NCI-H2081 (cell line): ENCODE measurements around the gene SHANK3.

Experiments
- DNase-seq, 2 experiments: peaks; one replicate each; lab custom pipeline; 2025; lab: John Stamatoyannopoulos, UW

Gene SHANK3

DNA sequence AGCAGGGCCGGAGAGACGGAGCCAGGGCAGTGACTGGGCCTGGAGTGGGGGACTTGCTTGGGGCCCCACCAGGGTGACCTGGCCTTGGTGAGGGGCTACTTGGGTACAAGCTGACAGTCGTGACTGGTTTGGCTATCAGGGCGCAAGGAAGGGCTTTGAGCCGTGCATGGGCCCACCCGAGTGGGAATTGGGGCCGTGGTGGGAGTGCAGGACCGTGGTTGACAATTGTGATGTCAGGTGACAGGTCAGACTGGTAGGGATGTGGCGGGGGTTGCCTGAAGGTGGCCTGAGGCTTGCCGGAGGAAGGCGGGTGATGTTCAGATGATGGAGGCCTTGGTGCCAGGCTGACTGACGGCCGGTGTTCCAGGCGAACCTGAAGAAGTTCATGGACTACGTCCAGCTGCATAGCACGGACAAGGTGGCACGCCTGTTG lies 5.6 kb downstream of the SHANK3 start:
- no peak for DNase-seq

DNA sequence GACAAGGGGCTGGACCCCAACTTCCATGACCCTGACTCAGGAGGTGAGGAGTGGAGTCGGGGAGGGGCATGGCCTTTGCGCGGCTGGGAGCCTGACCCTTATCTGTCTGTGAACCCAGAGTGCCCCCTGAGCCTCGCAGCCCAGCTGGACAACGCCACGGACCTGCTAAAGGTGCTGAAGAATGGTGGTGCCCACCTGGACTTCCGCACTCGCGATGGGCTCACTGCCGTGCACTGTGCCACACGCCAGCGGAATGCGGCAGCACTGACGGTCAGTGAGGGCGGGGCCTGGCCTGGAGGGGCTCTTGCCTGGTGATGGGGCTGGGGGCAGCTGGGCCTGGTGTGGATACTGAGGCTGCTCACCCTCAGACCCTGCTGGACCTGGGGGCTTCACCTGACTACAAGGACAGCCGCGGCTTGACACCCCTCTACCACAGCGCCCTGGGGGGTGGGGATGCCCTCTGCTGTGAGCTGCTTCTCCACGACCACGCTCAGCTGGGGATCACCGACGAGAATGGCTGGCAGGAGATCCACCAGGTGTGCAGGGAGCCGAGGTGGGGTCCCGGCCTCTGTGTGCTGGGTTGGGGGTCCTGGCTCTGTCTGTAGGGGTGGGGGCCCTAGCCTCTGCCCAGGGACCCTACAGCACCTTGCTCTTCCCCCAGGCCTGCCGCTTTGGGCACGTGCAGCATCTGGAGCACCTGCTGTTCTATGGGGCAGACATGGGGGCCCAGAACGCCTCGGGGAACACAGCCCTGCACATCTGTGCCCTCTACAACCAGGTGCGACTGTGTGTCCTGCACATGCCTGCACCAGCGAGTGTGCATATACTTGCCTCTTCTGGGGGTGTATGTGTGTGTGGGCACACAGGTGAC lies 6.3 kb downstream of the SHANK3 start:
- no peak for DNase-seq

DNA sequence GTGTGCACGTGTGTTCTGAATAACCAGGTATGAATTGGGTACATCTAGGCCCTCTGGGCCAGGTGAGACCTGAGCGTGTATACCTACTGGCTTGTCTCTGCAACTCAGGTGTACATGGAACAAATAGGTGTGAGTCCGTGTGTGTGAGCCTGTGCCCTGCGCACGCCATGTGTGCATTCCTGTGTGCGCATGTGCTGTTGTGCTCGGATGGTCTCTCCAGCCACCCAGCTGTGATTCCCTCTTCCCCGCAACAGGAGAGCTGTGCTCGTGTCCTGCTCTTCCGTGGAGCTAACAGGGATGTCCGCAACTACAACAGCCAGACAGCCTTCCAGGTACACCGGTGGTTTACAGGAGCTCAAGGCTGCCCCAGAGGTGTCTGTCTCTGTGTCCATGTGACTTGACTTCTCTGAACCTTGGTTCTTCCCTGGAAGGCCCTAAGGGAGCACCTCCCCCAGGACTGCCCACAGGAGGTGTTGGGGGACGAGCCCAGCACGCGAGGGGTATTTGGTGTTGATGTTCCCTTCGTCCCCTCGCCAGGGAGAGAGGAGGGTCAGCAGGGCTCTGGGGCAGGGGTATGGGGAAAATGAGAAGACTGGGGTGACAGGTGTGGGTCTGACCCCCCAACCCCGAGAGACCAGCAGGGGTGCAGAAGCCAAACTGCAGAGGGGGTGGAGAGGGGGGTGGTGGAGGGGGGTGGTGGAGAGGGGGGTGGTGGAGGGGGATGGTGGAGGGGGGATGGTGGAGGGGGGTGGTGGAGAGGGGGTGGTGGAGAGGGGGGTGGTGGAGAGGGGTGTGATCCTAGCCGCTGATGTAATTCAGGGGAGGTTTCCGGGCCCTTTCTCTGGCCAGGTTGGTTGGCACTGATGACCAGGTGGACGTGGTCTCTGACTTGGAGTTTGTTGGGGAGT lies 10.7 kb downstream of the SHANK3 start:
- no peak for DNase-seq

DNA sequence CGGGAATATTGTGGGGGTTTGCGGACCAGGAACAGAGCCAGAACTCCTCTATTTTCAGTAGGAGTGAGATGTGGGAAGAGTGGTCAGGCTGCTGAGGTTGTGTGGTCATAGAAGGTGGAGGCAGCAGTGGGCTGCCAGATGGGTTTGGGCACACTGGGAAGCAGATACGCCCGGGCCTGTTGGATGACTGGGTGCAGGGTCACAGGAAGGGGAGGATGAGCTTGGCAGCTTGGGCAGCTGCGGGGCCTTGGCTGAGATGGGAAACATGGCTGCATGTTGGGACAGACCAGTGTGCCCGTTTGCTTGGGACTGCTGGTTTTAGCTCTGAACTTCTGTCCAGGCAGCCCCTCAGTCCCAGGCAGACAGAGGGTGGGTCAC lies 11.4 kb downstream of the SHANK3 start:
- no peak for DNase-seq

DNA sequence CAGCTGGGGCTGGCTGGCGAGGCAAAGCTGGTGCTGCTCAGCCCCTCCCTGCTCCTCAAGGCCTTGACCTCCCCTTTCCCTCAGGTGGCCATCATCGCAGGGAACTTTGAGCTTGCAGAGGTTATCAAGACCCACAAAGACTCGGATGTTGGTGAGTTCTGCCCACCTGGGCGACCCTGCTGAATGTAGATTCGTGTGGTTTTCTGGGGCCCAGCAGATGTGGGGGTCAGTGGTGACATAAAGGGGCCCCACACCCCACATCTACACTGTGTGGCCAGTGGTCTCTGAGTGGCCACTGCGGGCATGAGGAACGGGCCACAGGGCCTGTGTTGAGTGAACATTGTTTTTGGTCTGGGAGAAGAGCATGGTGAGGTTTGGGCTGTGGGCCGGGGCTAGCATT lies 11.9 kb downstream of the SHANK3 start:
- DNase-seq = no peak

DNA sequence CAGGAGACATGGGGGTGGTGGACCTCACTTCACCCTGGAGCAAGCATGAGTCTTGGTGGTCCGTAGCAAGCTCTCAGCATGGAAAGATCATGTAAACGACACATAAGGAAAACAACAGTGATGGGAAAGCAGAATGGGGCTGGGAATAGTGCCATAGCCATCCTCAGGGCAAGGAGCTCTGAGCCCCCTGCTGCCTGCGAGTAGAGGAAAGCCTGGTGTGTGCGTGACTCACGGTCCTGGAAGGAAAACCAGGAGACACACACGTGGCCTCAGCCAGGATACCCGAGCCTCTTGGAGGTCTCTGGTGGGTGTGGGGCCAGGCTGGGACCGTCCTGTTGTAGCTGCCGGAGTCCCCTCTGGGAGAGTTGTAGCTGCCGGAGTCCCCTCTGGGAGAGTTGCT lies 12.4 kb downstream of the SHANK3 start:
- no peak for DNase-seq

DNA sequence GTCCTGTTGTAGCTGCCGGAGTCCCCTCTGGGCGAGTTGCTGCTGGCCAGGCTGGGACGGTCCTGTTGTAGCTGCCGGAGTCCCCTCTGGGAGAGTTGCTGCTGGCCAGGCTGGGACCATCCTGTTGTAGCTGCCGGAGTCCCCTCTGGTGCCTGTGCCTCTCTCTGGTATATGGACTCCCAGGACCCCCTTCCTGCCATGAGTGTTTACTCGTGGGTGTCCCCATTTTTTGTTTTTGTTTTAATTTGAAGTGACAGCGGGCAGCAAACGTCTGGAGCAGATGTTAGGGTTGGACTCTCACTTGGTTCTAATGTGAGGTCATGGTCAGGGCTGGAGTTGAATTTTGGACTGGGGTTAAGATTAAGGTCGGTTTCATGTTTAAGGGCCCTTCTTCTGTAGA lies 14.2 kb downstream of the SHANK3 start:
- no peak for DNase-seq

DNA sequence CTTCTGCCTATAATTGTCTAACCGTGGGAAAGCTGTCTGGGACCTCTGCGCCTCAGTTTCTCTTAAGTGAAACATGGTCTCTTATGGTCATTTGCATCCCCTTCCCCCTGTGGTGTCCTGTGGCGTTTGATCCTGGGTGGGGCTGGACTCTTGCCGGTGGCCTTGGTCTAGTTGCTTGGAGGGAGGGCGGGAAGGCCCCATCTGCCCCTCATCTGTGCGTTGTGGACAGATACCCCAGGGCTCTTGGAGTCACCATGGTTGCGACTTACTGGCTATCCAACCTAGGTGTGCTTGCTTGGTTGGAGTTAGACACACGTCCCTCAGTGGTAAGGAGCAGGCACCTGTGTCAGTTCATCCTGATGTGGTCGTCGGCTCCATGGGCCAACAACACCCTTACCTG lies 15.2 kb downstream of the SHANK3 start:
- DNase-seq = no peak

DNA sequence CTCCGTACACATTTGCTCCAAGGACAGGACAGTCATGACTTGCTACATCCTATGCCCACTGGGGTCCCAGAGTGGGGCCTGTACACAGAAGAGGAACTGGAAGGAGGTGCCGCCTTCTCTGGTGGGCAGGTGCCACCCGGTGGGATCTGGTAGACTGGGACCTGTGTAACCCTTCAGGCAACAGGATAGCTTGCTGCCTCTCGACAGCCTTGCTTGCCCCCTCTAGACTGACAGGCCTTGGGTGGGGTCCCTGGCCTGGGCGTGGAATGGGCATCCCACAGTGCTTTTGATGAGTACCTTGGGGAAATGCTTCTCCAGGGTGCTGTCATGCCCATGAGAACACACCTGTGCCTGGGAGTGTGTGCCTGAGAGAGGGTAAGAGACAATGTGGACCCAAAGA lies 15.8 kb downstream of the SHANK3 start:
- no peak for DNase-seq

DNA sequence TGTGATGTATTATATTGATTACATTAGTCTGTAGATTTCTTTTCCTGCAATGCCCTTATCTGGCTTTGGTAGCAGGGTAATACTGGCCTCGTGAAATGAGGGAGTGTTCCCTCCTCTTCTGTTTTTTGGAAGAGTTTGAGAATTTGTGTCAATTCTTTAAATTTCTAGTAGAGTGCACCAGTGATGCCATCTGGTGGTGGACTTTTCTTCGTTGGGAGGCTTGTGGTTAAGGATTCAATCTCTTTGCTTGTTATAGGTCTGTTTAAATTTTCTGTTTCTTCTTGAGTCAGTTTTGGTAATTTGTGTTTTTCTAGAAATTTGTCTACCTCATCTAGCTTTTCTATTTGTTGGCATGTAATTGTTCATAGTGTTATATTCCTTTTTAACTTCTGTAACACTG lies 18.9 kb downstream of the SHANK3 start:
- no peak for DNase-seq

DNA sequence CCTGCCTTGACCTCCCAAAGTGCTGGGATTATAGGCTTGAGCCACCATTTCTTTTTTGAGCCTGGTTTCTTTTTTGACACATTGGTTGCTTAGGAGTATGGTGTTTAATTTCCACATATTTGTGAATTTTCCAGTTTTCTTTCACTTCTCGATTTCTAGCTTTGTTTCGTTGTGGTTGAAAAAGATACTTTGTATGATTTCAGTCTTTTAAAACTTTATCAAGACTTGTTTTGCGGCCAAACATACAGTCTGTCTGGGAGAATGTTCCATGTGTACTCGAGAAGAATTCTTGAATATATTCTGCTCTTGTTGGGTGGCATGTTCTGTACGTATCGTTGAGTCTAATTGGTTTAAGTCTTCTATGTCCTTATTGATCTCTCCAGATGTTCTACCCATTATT lies 20.8 kb downstream of the SHANK3 start:
- DNase-seq = no peak

DNA sequence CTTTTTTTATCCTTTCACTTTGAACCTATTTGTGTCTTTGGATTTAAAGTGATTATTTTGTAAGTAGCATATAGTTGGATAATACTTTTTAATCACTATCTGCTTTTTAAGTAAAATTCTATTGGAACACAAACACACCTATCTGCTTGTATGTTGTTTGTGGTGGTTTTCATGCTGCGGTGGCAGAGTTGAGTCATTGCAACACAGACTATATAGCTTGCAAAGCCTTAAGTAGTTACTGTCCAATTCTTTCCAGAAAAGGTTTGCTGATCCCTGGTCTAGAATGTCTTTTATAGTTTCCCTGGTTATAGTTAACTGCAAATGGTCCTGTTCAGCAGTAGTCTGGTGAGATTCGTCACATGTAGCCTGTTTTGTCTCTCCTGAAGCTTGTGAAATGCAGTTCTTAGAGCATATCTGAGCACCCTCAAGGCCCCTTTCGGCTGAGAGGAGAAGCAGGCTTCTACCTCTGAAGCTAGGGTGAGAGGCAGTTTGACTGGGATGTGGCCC lies 21.5 kb downstream of the SHANK3 start:
- no peak for DNase-seq

DNA sequence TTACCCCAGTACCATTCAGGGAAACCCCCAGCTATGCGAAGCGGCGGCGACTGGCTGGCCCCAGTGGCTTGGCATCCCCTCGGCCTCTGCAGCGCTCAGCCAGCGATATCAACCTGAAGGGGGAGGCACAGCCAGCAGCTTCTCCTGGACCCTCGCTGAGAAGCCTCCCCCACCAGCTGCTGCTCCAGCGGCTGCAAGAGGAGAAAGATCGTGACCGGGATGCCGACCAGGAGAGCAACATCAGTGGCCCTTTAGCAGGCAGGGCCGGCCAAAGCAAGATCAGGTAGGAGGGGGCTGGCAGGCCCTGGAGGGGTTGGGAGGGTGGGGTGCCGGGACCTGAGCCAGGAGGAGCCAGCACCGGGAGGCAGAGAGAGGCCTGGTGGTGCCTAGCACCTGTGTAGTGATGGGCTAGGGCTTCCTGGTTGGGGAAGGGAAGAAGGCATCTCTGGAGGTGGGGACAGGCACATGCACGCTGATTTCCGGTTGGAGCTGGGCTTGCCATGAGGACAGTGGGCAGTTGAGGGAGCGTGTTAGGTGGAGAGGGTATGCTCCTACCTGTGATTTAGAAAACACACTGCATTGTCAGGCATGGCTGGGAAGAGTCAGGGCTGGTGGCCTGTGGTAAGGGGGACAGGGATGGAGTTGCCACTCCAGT lies 22.3 kb downstream of the SHANK3 start:
- DNase-seq = no peak

DNA sequence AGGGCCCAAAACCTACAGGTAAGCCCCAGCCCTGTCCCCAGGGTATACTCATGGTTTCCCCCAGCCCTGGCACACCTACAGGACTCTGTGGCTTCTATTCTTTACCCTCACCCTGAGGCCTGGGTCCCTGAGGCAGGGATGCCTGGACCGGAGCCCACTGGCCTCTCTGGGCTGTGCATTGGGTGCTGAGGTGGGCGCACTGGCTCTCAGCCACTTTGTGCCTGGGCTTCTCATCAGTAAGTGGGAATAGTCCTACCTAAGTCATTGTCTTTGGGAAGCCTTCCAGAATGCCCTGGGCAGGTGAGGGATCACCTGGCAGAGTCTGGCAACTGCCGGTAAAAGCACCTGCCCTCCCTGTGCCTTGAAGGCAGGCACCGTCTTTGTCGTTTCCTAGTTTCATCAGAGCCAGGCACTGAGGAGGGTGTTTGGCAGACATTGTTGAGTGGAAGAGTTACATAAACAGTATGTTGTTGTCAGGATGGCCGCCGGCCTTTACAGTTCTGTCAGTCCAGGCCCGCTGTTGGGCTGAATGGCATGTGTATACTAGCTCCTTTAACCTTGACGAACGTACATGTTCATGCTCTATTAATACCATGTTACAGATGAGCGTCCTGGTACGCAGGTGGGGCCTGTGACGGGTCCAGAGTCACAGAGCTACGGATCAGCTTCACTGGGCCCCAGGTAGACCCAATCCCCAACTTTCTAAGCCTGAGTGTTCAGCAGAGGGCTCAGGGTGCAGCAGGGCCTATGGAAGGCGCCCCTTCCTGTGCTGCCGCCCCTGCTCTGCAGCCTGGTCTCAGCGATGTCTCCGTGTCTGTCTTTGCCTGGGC lies 23.0 kb downstream of the SHANK3 start:
- peak in 1 of 2 experiments; percentile 6 for DNase-seq

DNA sequence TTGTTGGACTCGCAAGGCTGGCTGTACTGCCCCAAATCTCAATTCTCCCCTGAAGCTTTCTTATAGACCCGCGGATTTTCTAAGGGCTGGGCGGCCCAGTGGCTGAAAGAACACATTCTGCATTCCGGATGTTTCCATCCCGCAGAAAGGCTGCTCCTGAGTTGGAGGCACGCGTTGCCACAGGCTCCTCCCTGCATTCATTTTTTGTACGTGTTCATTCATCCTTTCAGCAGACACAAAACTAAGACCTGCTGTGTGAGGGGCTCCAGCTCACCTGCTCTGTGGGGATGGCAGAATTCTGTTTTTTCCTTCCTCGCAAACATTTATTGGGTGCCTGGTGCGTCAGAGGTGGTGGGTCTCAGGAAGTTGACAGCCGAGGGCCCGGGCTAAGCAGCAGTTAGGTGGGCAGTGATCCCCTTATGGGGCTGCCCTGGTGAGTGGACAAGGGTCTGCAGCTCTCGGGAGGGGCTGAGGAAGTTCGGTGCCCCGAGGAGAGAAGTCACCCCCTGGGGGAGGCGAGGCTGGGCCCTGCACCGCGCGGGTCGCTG lies 23.7 kb downstream of the SHANK3 start:
- no peak for DNase-seq

DNA sequence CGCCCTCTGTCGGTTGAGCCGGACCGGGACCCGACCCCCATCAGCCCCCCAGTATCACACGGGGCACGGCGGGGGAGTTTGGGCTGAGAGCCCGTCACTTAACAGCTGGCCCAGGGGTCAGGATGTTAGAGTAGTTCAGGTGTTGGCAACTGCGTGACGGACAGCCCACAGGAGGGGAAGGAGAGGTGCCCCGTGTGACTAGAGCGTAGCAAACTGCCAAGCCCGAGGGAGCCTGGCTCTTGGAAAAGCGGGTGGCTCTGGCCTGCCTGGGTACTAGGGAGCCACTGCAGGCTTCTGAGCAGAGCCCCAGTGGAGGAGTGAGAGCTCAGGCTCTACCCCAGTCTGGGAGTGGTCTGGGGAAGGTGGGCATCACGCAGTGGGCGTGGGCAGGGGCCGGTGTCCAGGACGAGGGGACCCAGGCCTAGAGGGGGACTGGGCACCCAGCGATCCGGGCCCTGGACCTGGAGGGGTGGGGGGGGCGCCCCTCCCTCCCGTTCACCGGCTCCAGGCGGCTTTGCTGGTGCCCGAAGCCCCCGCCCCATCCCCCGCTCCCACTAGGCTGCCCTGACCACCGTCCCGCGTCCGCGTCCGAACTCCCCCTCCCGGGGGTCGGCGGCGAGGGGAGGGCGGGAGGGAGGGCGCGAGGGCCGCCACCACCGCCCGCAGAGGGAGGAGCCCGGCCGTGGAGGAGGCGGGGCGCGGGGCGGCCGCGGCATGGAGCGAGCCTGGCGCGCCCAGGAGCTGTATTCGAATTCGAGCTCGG lies 24.4 kb downstream of the SHANK3 start:
- DNase-seq = no peak

DNA sequence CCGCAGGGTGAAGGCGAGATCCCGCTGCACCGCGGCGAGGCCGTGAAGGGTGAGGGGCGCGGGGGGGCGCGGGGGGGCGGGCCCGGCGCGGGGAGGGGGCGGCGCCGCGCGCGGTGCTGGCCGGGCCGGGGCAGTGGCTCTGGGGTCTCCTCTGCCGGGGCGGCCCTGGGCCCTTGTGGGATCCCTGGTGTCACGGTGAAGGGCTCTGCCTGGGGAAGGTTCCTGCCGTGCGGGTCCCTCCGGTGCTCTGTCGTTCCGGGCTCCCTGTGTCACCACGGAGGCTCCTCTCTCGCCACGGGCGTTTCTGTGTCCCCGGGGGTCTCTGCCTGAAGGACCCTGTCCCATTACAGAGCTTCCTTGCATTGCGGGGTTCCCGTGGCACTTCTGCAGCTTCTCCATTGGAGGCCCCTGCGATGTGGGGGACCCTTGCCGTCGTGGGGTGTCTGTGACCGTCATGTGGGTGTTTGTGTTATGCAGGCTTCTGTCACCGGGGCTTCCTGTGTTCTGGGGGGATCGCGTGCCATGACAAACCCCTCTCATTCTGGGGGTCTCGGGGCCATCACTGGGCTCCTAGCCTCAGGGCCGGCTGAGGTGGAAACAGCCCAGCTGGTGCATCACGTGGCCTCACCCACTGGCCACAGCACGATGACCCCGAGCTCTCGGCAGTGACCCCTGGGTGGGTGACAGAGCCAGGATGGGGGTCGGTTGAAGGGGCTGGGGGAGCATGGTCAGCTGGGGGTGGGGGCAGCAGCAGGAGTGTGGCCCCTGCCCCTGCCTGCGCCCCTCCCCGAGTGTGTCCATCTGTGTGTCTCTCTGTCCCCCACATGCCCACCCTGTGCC lies 25.3 kb downstream of the SHANK3 start:
- DNase-seq = no peak

DNA sequence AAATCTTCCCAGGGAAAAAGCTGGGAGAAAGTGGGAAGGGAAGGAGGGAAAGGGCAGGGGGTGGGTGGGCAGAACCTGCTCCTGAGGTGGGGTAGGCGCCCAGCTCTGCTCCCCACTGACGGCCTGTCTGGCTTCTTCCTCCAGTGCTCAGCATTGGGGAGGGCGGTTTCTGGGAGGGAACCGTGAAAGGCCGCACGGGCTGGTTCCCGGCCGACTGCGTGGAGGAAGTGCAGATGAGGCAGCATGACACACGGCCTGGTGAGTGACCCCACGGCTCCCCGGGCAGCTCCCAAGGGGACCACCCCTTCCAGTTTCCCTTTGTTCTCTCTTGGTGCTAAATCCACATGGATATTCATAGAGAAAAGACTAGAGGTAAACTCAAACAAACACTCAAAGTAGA lies 25.9 kb downstream of the SHANK3 start:
- DNase-seq = no peak

DNA sequence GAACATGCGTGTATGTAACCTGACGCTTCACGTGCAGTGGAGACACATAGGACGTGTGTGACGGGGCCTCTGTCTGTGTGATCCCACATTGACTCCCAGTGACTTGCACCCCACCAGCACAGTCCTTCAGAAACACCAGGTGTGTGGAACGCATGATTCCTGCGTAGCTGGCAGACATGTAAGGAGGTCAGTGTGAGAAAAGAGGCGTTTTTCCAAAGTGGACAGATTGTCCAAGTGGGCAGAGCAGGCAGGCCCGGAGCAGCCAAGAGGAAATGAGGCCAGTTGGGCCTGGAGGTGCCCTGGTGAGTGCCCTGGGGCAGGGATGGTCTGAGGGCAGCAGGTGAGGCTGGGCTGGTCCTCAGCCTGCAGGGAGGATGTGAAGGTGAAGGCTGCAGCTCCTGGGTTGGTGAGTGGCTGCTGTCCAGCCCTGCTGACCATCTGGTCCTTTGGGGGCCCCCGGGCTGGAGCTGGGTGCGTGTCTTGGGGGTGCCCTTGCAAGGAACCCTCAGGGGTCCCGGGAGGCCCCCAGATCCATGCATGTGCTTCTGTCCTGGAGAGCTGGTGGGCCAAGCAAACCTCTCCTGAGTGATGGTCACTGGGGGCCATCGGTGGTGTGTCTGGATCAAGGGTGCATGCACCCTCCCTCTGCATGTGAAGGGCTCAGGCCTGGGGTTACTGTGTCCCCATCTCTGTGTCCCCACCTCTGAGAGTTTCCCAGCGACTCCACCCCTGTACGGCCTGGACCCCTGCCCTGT lies 26.6 kb downstream of the SHANK3 start:
- DNase-seq = no peak
